ENCODE measurements around the gene DLG2. TPM values are rescaled to one million over a fixed set of nuclear protein-coding genes. Genes with fewer than 3 reads are reported as not detected.
A peak's percentile ranks its signal among the peaks of the same experiment; 100 is the strongest.

Gene DLG2
- total and polyA plus RNA-seq, 2 of the 8 experiments (the other 6 are each of a cell fraction or from before 2014, with no cell fraction given): 1.7 to 14.3 TPM

DNA sequence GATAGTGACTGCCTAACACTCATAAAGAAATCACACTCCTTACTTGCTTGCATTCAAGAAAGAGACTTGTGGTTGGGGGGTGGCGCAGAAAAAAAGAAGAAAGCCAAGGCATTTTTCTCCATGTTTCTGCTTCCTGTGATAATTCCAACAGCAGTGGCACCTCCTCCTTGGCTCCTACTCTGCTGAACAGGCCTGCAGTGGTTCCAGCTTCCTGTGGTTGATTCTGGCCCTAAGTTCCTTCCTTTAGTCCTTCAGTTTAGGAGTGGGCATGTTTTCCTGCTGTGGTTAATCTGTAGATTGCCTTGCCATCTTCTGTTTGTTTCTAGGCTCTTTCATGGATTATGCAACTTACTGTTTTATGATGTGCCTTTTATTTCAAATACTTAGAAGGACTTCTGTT, 940.4 kb downstream of the DLG2 start:
- FAIRE-seq: no peak
- Histone ChIP-seq H3K4me1 (replicated peaks in 1 of 4; ENCODE audit: control insufficient read depth in 3 of 4, insufficient read depth in 4 of 4, low read length in 3 of 4) (peaks cover 0 to 3% (median 0%) of the 10 kb centered on the region in 4 experiments; a peak in 1 of 7 replicates), H3K4ac (replicated peaks; ENCODE audit: insufficient read length, low read depth, low read length) (no peak overlapping the region), H3K23me2 (ENCODE audit: low read depth, low read length) (no peaks in the 10 kb centered on the region), H4K20me1 (replicated peaks in 1 of 2; ENCODE audit: control insufficient read depth in 1 of 2, insufficient read depth in 2 of 2, low read length in 2 of 2) (no peaks in the 10 kb centered on the region), H3K27ac (ENCODE audit: low read depth, low read length) (no peak overlapping the region), H2BK12ac (ENCODE audit: low read depth, low read length) (no peak overlapping the region), H2BK20ac (ENCODE audit: low read length) (no peak overlapping the region), H4K5ac (ENCODE audit: insufficient read length, low read depth, low read length) (no peak overlapping the region), H4K8ac (ENCODE audit: extremely low read depth, insufficient read depth, low read length) (no peak overlapping the region), H2AK5ac (ENCODE audit: low read depth, low read length) (no peak overlapping the region), H4K91ac (replicated peaks; ENCODE audit: insufficient read length, low read length) (no peak overlapping the region), H2BK15ac (ENCODE audit: low read length) (no peak overlapping the region), H2AFZ (ENCODE audit: low read length) (0 out of 2 replicates have a peak overlapping the region, but pooled peaks have one; percentile 10), H3K56ac (replicated peaks; ENCODE audit: insufficient read length, low read depth, low read length) (no peak overlapping the region), H3K79me2 (ENCODE audit: control insufficient read depth in 1 of 2, insufficient read depth in 2 of 2, low read length in 2 of 2) (no peaks in the 10 kb centered on the region), H2BK5ac (ENCODE audit: low read depth, low read length) (no peak overlapping the region), H3K9me3 (ENCODE audit: insufficient read depth in 2 of 2, low read depth in 1 of 2, low read length in 1 of 2) (no peaks in the 10 kb centered on the region), H3K79me1 (ENCODE audit: low read depth, low read length) (no peaks in the 10 kb centered on the region), H2BK120ac (replicated peaks; ENCODE audit: low read depth, low read length) (no peak overlapping the region), H3K4me2 (ENCODE audit: insufficient read depth in 1 of 2, low read depth in 2 of 2, low read length in 2 of 2) (no peak overlapping the region), H3K36me3 (ENCODE audit: control insufficient read depth in 2 of 4, insufficient read depth in 4 of 4, low read length in 3 of 4) (no peaks in the 10 kb centered on the region), H3K23ac (ENCODE audit: insufficient read length) (no peak overlapping the region), H3K9ac (replicated peaks in 1 of 4; ENCODE audit: extremely low read depth in 1 of 4, low read depth in 3 of 4, low read length in 3 of 4) (no peak overlapping the region), H3K4me3 (ENCODE audit: extremely low read depth in 1 of 4, insufficient read depth in 2 of 4, low read depth in 3 of 4, low read length in 4 of 4) (no peak overlapping the region), H3K18ac (ENCODE audit: extremely low read depth, low read length) (no peak overlapping the region), H3K14ac (ENCODE audit: insufficient read length) (no peak overlapping the region), H3K27me3 (replicated peaks in 1 of 4; ENCODE audit: control insufficient read depth in 3 of 4, extremely low read depth in 1 of 4, insufficient read depth in 3 of 4, low read length in 3 of 4) (no peaks in the 10 kb centered on the region)
- CTCF ChIA-PET (ENCODE audit: partially characterized antibody): no interaction called here
- DNase-seq (ENCODE audit: low read depth in 1 of 2, low spot score in 2 of 2): no peak
- TF ChIP-seq USF2 (IDR thresholded peaks at IDR 0.05; ENCODE audit: low read length): no peak
- TF ChIP-seq CHD2 (IDR thresholded peaks at IDR 0.05; ENCODE audit: low read length): no peak
- TF ChIP-seq POLR2AphosphoS5 (IDR thresholded peaks at IDR 0.05; ENCODE audit: low read depth, low read length): no peak
- TF ChIP-seq JUND (IDR thresholded peaks at IDR 0.05; ENCODE audit: low read length): no peak
- no peak for TF ChIP-seq HDAC6 (IDR thresholded peaks at IDR 0.05; ENCODE audit: low read depth, low read length)
- no peak for TF ChIP-seq ASH2L (IDR thresholded peaks at IDR 0.05; ENCODE audit: low read length)
- TF ChIP-seq SIX5 (IDR thresholded peaks at IDR 0.05; ENCODE audit: low read depth, low read length): no peak
- TF ChIP-seq KDM4A (IDR thresholded peaks at IDR 0.05; ENCODE audit: low read depth, low read length, severe bottlenecking): no peak
- TF ChIP-seq EGR1 (IDR thresholded peaks at IDR 0.05; ENCODE audit: borderline replicate concordance, low read depth, low read length): no peak
- TF ChIP-seq BCL11A (IDR thresholded peaks at IDR 0.05; ENCODE audit: low read depth in 2 of 2, low read length in 2 of 2): no peak
- no peak for TF ChIP-seq TEAD4 (IDR thresholded peaks at IDR 0.05; ENCODE audit: low read depth, low read length)
- no peak for TF ChIP-seq CHD1 (IDR thresholded peaks at IDR 0.05; ENCODE audit: low read depth, low read length)
- TF ChIP-seq SP4 (IDR thresholded peaks at IDR 0.05; ENCODE audit: low read length): no peak
- POLR2A ChIA-PET (ENCODE audit: partially characterized antibody): no interaction called here
- WGBS, 2 experiments (ENCODE audit: extremely low coverage in 1 of 2, insufficient coverage in 1 of 2, insufficient read length in 1 of 2, insufficient replicate concordance in 2 of 2, low coverage in 1 of 2, low lambda C conversion rate in 2 of 2, missing lambda C conversion rate in 1 of 2): 86% methylated on average over 1 of the region's 1 CpG; no CpG with 5 or more reads in 1 of the 2 experiments
